Mesenchymal stem cell (in vitro differentiated cells and primary cell): ENCODE results near the gene RAPGEF6.

Experiments used
- DNase-seq: peaks from one replicate; pipeline ENCODE4 v3.0.0-alpha.2; 2013
- H2AFZ ChIP-seq: one replicate; pipeline ENCODE4 v1.6.1; 2013; ENCODE audit warnings: low read depth, mild to moderate bottlenecking, control low read depth, inconsistent platforms, low read length, moderate library complexity
- H2AK5ac ChIP-seq: 2 replicates; pipeline ENCODE4 v1.6.1; 2013; ENCODE audit warnings: low read length, moderate library complexity, mild to moderate bottlenecking, inconsistent platforms; ENCODE audit not compliant: severe bottlenecking
- H2BK120ac ChIP-seq: one replicate; pipeline ENCODE4 v1.6.1; 2013; ENCODE audit warnings: low read depth, mild to moderate bottlenecking, inconsistent platforms, low read length, moderate library complexity
- H2BK12ac ChIP-seq, 2 experiments: one replicate each; pipeline ENCODE4 v1.6.1; 2013; ENCODE audit warnings: inconsistent platforms in 2 of 2, low read length in 2 of 2, mild to moderate bottlenecking in 2 of 2, moderate library complexity in 2 of 2, control low read depth in 1 of 2
- H2BK15ac ChIP-seq: one replicate; pipeline ENCODE4 v1.6.1; 2013; ENCODE audit warnings: mild to moderate bottlenecking, low read depth, inconsistent platforms; ENCODE audit not compliant: poor library complexity, severe bottlenecking
- H2BK5ac ChIP-seq: 2 replicates; pipeline ENCODE4 v1.6.1; 2013; ENCODE audit warnings: low read depth, mild to moderate bottlenecking, low read length, control low read depth, inconsistent platforms; ENCODE audit not compliant: poor library complexity, severe bottlenecking
- H3K14ac ChIP-seq, 2 experiments: one replicate each; pipeline ENCODE4 v1.6.1; 2013; ENCODE audit warnings: inconsistent platforms in 2 of 2, low read length in 2 of 2, control low read depth in 1 of 2, mild to moderate bottlenecking in 1 of 2, moderate library complexity in 1 of 2
- H3K18ac ChIP-seq, 2 experiments: one replicate each; pipeline ENCODE4 v1.6.1; 2013; ENCODE audit warnings: inconsistent platforms in 2 of 2, low read length in 2 of 2, control low read depth in 1 of 2, low read depth in 1 of 2, mild to moderate bottlenecking in 1 of 2
- H3K23ac ChIP-seq, 2 experiments: one replicate each; pipeline ENCODE4 v1.6.1; 2013; ENCODE audit warnings: inconsistent platforms in 2 of 2, low read length in 2 of 2, mild to moderate bottlenecking in 2 of 2, moderate library complexity in 2 of 2, control low read depth in 1 of 2
- H3K27ac ChIP-seq: 2 replicates; pipeline ENCODE4 v1.5.1; 2013; ENCODE audit warnings: mild to moderate bottlenecking, moderate library complexity, low read length, control low read depth, inconsistent platforms; ENCODE audit not compliant: poor library complexity, severe bottlenecking
- H3K27me3 ChIP-seq, 2 experiments: 2 replicates each; pipeline versions ENCODE4 v1.6.1 to v1.7.0; 2013; ENCODE audit warnings: low read length in 2 of 2, mild to moderate bottlenecking in 2 of 2, moderate library complexity in 2 of 2, control low read depth in 1 of 2, inconsistent platforms in 1 of 2; ENCODE audit not compliant: control insufficient read depth in 1 of 2, insufficient read depth in 1 of 2
- H3K36me3 ChIP-seq, 2 experiments: 2 replicates each; pipeline versions ENCODE4 v1.6.1 to v1.7.0; 2013; ENCODE audit warnings: low read length in 2 of 2, control low read depth in 1 of 2, inconsistent platforms in 1 of 2, low read depth in 1 of 2, mild to moderate bottlenecking in 1 of 2; ENCODE audit not compliant: insufficient read depth in 2 of 2, control insufficient read depth in 1 of 2
- H3K4ac ChIP-seq, 2 experiments: one replicate each; pipeline ENCODE4 v1.6.1; 2013; ENCODE audit warnings: inconsistent platforms in 2 of 2, low read length in 2 of 2, mild to moderate bottlenecking in 2 of 2, moderate library complexity in 2 of 2, control low read depth in 1 of 2, low read depth in 1 of 2
- H3K4me1 ChIP-seq: 2 replicates; pipeline ENCODE4 v1.6.1; 2013; ENCODE audit warnings: low read depth, low read length, control low read depth; ENCODE audit not compliant: control insufficient read depth, insufficient read depth
- H3K4me2 ChIP-seq: 2 replicates; pipeline ENCODE4 v1.6.1; 2013; ENCODE audit warnings: low read length, mild to moderate bottlenecking, inconsistent platforms; ENCODE audit not compliant: poor library complexity, severe bottlenecking
- H3K4me3 ChIP-seq, 2 experiments: 2 replicates each; pipeline versions ENCODE4 v1.5.1 to v1.7.0; 2013; ENCODE audit warnings: low read length in 2 of 2, mild to moderate bottlenecking in 2 of 2, control low read depth in 1 of 2, low read depth in 1 of 2; ENCODE audit not compliant: insufficient read depth in 1 of 2
- H3K79me1 ChIP-seq: replicated peaks from 2 replicates; pipeline ENCODE4 v1.6.1; 2013; ENCODE audit warnings: mild to moderate bottlenecking, control low read depth, low read length, inconsistent platforms; ENCODE audit not compliant: poor library complexity, severe bottlenecking
- H3K9ac ChIP-seq: 2 replicates; pipeline ENCODE4 v1.7.0; 2013; ENCODE audit warnings: mild to moderate bottlenecking, low read length, moderate library complexity
- H3K9me3 ChIP-seq: 2 replicates; pipeline ENCODE4 v1.7.0; 2013; ENCODE audit warnings: mild to moderate bottlenecking, low read length; ENCODE audit not compliant: control insufficient read depth
- H4K8ac ChIP-seq: one replicate; pipeline ENCODE4 v1.6.1; 2013; ENCODE audit warnings: inconsistent platforms, mild to moderate bottlenecking, low read length, moderate library complexity
- H4K91ac ChIP-seq: one replicate; pipeline ENCODE4 v1.6.1; 2013; ENCODE audit warnings: mild to moderate bottlenecking, low read length, inconsistent platforms
- WGBS: methylation state at CpG from one replicate; pipeline ENCODE4 v1.1.7; 2013; ENCODE audit warnings: mixed read lengths; 5-methylcytosine and 5-hydroxymethylcytosine counted together

Gene RAPGEF6

DNA sequence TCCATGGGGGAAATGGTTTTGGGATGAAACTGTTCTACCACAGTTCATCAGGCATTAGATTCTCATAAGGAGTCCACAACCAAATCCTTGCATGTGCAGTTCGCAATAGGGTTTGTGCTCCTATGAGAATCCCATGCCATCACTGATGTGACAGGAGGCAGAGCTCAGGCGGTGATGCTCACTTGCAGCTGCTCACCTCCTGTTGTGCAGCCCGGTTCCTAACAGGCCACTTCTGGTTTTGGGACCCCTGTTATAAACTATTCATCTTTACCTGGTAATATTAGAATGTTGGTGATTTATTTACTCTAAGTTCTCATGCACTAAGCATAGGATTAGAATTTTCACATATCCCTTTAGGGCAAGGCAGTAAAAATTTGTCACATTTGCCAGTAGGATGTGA is 248.9 kb downstream of the RAPGEF6 start:
- WGBS, result 95% methylated on average over 2 of the region's 3 CpGs
- H3K14ac ChIP-seq, result no peak overlapping the region
- H3K4ac ChIP-seq, result no peak overlapping the region
- H3K27me3 ChIP-seq, result no peaks in the 10 kb centered on the region
- H4K91ac ChIP-seq, result peak overlapping the region; percentile 25
- peak overlapping the region; percentile 81 for H3K27ac ChIP-seq
- no peak overlapping the region for H3K9ac ChIP-seq
- no peak overlapping the region for H2AFZ ChIP-seq
- H2BK15ac ChIP-seq, result no peak overlapping the region
- peaks cover 14% of the 10 kb centered on the region for H3K4me1 ChIP-seq
- no peak overlapping the region for H2BK12ac ChIP-seq
- peak overlapping the region; percentile 23 for H4K8ac ChIP-seq
- no peak overlapping the region for H3K23ac ChIP-seq
- no peak overlapping the region for H2BK120ac ChIP-seq
- H3K79me1 ChIP-seq, result peaks cover 17% of the 10 kb centered on the region
- H3K4me3 ChIP-seq, result no peak overlapping the region
- H3K36me3 ChIP-seq, result peaks cover 2 to 26% of the 10 kb centered on the region in 2 experiments
- no peak overlapping the region for H3K4me2 ChIP-seq
- no peak for DNase-seq
- H2AK5ac ChIP-seq, result no peak overlapping the region
- H3K9me3 ChIP-seq, result no peaks in the 10 kb centered on the region
- no peak overlapping the region for H2BK5ac ChIP-seq
- peak overlapping the region in 1 of 2 experiments; percentile 40 for H3K18ac ChIP-seq

DNA sequence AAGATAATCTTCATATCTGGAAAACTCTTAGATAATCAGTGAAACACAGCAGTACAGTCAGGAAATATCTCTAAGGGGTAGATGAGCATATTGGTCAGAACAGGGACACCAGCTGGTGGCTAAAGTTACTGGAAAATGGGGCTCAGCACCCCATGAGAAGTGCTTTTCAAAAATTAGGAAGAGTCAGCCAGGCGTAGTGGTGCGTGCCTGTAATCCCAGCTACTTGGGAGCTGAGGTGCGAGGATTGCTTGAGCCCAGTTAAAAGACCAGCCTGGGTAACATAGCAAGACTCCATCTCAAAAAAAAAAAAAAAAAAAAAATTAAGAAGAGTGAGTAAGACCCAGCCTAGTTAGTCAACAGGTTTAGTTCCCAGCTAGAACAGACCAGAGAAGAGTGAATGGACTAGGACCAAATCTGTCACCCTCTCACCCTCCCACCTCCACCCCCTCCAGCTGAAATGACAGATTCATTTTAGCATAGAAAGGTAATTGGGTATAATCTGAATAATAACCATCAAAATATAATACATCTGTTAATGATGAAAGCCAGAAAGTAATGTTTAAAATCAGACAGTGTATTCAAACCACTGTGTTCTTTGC is 250.3 kb downstream of the RAPGEF6 start:
- no peak overlapping the region for H2BK15ac ChIP-seq

DNA sequence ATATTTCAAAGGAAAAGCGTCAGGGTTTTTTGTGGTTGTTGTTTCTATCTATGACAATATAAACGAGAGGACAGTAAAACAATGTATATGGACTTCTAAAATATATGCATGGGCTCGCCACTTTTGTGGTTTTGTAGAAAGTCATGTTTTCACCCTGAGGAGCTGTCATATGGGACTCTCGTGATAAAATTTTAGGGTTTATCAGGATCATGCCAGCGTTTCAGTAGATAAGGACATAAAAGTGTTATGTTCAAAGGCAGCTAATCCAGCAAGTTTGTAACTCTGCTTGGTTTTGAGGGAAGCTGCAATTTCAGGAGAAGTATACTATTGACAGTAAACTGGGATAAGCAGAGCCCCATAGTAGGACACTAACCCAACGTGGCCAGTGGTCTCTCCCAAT is 250.9 kb downstream of the RAPGEF6 start:
- Histone ChIP-seq H3K14ac (no peak overlapping the region), H3K9ac (no peak overlapping the region), H3K4me2 (no peak overlapping the region), H3K4me3 (no peak overlapping the region), H3K36me3 (peaks cover 0 to 19% of the 10 kb centered on the region in 2 experiments), H3K79me1 (peaks cover 13% of the 10 kb centered on the region), H3K18ac (no peak overlapping the region), H4K8ac (no peak overlapping the region), H3K4ac (no peak overlapping the region), H2AFZ (no peak overlapping the region), H2BK5ac (no peak overlapping the region), H3K27ac (no peak overlapping the region), H3K9me3 (no peaks in the 10 kb centered on the region), H2BK15ac (no peak overlapping the region), H3K23ac (no peak overlapping the region), H2BK120ac (no peak overlapping the region), H2AK5ac (no peak overlapping the region), H3K27me3 (no peaks in the 10 kb centered on the region), H2BK12ac (no peak overlapping the region), H4K91ac (no peak overlapping the region), H3K4me1 (peaks cover 14% of the 10 kb centered on the region)
- no peak for DNase-seq
- 93% methylated on average over 5 of the region's 6 CpGs for WGBS

More for the DNA sequence above, 250.3 kb downstream of the RAPGEF6 start:
- Histone ChIP-seq H3K23ac (no peak overlapping the region), H3K4ac (no peak overlapping the region), H3K18ac (no peak overlapping the region), H3K4me2 (no peak overlapping the region), H3K4me3 (no peak overlapping the region), H3K36me3 (peaks cover 0 to 23% of the 10 kb centered on the region in 2 experiments), H4K8ac (no peak overlapping the region), H3K9me3 (no peaks in the 10 kb centered on the region), H3K27me3 (no peaks in the 10 kb centered on the region), H3K9ac (no peak overlapping the region), H2AK5ac (peak overlapping the region; percentile 58), H2BK12ac (no peak overlapping the region), H2BK120ac (no peak overlapping the region), H2BK5ac (no peak overlapping the region), H3K4me1 (peaks cover 14% of the 10 kb centered on the region), H2AFZ (no peak overlapping the region), H3K79me1 (peaks cover 15% of the 10 kb centered on the region), H3K27ac (no peak overlapping the region), H4K91ac (no peak overlapping the region), H3K14ac (no peak overlapping the region)
- 100% methylated on average over 3 of the region's 3 CpGs for WGBS
- DNase-seq, result no peak

- Histone ChIP-seq H2BK12ac (no peak overlapping the region), H2AK5ac (peak overlapping the region; percentile 49), H3K27me3 (no peaks in the 10 kb centered on the region), H3K4me1 (peaks cover 9% of the 10 kb centered on the region), H3K9ac (no peak overlapping the region), H3K18ac (no peak overlapping the region), H2BK120ac (no peak overlapping the region), H3K4me3 (no peak overlapping the region), H2BK5ac (no peak overlapping the region), H4K91ac (no peak overlapping the region), H3K36me3 (peaks cover 0 to 10% of the 10 kb centered on the region in 2 experiments), H2BK15ac (no peak overlapping the region), H3K9me3 (no peaks in the 10 kb centered on the region), H4K8ac (no peak overlapping the region), H3K4ac (no peak overlapping the region), H3K14ac (no peak overlapping the region), H3K27ac (no peak overlapping the region), H3K4me2 (no peak overlapping the region), H3K79me1 (peaks cover 11% of the 10 kb centered on the region), H3K23ac (no peak overlapping the region), H2AFZ (no peak overlapping the region)
- 10% methylated on average over 1 of the region's 3 CpGs for WGBS
- peak; percentile 74 for DNase-seq
Observed at GRCh38 chr5:131382407-131383395, 252.3 kb downstream of the RAPGEF6 start.
